Measurements from ENCODE around the gene SARS2.

DNA sequence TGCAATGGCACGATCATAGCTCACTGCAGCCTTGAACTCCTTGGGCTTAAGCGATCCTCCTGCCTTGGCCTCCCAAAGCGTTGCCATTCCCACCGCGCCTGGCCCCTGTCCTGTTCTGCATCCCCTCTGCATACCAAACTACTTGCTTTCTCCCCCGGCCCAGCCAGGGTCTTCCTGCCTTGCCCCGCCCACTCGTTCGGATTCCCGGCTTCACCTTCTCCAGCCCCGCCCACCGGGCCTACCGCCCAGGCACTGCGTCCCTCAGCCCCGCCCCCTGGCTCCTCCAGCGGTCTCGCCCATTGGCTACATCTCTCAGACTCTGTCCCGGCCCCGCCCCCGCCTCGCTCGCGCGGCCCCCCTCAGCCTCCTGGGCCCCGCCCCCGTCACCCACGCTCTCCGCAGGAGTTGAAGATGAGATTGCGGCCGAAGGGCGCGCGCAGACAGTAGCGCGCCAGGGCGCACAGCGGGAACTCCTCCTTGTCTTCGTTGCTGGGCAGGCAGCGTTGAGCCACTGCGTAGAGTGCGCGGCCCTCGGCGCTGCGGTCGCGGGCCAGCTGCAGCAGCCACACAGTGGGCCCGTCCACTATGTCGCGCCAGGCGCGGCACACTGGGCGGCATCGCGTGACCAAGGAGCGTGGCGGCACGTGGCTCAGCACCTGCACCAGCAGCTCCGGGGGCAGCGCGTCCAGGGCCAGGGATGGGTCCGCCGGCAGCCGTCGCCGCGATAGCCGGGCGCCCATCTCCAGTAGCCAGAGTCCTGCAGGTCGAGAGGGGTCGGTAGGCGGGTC, 19.2 kb upstream of the SARS2 start:
- TF ChIP-seq, protein P1, sequence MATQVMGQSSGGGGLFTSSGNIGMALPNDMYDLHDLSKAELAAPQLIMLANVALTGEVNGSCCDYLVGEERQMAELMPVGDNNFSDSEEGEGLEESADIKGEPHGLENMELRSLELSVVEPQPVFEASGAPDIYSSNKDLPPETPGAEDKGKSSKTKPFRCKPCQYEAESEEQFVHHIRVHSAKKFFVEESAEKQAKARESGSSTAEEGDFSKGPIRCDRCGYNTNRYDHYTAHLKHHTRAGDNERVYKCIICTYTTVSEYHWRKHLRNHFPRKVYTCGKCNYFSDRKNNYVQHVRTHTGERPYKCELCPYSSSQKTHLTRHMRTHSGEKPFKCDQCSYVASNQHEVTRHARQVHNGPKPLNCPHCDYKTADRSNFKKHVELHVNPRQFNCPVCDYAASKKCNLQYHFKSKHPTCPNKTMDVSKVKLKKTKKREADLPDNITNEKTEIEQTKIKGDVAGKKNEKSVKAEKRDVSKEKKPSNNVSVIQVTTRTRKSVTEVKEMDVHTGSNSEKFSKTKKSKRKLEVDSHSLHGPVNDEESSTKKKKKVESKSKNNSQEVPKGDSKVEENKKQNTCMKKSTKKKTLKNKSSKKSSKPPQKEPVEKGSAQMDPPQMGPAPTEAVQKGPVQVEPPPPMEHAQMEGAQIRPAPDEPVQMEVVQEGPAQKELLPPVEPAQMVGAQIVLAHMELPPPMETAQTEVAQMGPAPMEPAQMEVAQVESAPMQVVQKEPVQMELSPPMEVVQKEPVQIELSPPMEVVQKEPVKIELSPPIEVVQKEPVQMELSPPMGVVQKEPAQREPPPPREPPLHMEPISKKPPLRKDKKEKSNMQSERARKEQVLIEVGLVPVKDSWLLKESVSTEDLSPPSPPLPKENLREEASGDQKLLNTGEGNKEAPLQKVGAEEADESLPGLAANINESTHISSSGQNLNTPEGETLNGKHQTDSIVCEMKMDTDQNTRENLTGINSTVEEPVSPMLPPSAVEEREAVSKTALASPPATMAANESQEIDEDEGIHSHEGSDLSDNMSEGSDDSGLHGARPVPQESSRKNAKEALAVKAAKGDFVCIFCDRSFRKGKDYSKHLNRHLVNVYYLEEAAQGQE (IDR thresholded peaks at IDR 0.05; ENCODE audit: insufficient read depth in 1 of 2, low read depth in 2 of 2, low read length in 2 of 2), result no peak
- no peak for TF ChIP-seq TAF1 (IDR thresholded peaks at IDR 0.05; ENCODE audit: borderline replicate concordance, insufficient read depth, low read length)
- TF ChIP-seq POLR2AphosphoS5 (IDR thresholded peaks at IDR 0.05; ENCODE audit: low read depth, low read length), result no peak
- no peak for TF ChIP-seq SIN3A (IDR thresholded peaks at IDR 0.05; ENCODE audit: borderline replicate concordance, insufficient read depth, low read length)

Measured in PFSK-1 (cell line).